Superior temporal gyrus (tissue), 1 donor: ENCODE results near the gene ASTL.

ENCODE experiments used
- DNase-seq: peaks from one replicate; pipeline ENCODE4 v3.0.0-alpha.2; 2016; ENCODE audit errors: extremely low spot score

Gene ASTL

GRCh38 chr2:96113367-96113677, 25.0 kb downstream of the ASTL start:
- DNase-seq: no peak

GRCh38 chr2:96112501-96113366, 25.6 kb downstream of the ASTL start:
- DNase-seq: no peak

- DNase-seq: no peak
Observed at GRCh38 chr2:96111823-96112500, 26.3 kb downstream of the ASTL start.

DNA sequence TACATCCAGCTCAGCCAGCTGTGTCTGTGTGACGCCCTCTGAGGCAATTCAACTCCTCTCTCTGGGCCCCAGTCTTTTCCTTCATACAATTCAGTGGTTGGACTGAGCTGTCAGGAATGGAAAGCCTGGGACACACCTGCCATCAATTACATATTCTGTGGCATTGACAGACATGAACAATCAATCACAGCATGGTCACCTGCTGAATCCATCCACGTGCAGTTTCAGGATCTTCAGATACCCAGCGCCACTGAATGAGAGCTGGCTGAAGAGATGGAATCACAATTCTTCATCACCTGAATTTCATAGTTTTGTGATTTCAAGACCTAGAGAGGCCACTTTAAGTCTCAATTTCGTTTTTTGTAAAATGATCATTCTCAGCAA, 27.1 kb downstream of the ASTL start:
- DNase-seq: no peak

DNA sequence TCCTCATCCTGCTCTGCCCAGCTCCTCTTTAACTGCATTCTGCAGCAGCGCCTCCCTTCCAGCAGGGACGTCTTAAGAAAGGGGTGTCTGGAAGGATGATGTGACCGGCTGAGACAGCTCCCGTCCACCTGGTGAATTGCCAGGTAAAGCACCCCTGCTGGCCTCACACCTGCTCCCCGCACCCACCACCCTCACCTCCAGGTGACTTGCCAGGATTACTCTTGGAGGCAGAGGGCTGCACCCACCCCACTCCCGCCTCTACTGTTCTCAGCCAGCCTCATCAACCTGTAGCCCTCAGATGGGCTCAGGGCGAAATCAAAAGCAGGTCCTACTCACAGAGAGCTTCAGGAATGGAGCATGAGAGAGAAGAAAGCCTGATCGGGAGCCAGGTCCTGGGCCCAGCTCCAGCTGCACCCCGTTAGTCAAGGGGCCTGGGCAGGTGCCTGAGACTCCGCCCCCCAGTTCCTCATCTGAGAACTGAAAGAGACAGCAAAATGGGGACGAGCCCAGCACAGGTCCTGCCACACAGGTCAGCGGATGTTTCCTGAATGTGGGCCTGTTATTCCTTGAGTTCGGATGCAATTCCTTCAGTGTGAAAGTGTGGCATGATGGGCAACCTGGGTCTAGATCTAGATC, 27.6 kb downstream of the ASTL start:
- DNase-seq: no peak

DNA sequence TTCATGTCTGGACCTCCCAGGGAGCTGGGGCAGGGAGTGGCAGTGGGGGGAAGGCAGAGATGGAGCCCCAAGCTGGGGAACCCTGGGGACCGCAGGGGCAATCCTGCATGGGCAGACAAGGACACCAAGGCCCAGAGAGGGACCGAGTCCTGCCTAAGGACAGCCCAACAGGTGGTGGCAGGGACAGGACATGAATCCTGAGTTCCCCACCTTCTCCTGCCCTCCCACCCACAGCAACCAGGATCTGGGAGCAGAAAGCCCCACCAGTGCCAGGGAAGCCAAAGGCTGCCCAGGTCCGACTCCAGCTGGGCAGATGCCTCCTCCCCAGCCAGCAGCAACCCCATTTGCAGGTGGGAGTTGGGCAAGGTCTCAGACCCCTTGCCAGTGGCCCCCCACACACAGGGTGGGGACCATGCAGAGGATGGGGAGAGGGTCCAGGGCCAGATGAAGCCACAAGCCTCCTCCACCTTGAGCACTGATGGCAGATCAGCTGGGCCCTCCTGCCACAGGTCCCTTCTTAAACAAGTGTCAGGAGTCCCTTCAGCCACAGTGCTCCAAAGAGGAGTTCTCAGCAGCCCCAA, 28.3 kb downstream of the ASTL start:
- DNase-seq: no peak

DNA sequence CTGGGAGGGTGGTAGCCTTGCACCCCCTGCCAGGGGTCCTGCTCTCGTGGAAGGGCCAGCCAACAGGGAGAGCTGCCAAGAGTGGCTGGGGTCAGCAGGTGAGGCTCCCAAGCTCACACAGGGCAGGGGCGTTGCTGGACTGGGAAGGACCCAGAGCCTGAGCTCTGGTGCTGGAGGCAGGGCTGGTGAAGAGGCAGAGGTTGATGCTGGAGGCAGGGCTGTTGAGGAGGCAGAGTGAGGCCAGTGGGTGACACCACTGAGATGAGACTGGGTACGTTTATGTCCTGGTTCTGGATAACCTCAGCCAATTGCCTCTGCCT, 29.0 kb downstream of the ASTL start:
- DNase-seq: no peak

DNA sequence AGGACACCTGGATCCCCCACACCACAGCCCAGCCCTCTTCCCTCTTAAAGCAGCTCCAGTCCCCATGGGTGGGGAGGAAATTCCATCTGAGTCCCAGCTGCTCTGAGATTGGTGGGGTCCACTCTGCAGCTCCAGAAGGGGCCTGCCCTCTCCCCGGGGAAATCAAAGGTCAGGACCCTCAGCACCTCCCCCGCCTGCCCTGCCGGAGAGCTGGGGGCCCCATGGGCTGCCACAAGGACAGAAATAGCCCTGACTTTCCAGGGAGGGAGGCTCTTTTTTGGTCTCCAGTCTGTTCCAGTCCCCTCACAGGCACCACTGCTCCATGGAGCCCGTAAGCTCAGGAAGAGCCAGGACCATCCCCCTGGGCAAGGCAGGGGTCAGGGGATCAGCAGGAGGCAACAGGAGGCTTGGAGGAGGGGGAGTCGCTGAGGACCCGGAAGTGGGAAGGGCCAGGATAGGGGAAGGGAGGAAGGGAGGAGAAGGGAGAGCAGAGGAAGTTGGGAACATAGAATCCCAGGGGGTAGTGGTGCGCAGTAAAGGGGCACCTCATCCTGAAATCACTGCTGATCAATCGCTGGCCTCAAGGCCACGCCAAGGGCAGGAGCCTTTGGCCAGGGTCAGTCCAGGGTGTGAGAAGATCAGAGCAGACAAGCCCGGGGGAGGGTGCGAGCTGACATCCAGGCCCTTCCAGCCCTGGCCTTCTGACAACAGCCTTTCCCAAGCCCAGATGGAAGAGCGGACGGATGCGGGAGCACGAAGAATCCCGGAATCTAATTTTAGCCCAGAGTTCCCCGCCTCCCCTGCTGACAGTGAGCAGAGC, 29.6 kb downstream of the ASTL start:
- no peak for DNase-seq

- DNase-seq: no peak
Observed at GRCh38 chr2:96108151-96108540, 30.2 kb downstream of the ASTL start.

GRCh38 chr2:96107708-96108065, 30.6 kb downstream of the ASTL start:
- no peak for DNase-seq

- no peak for DNase-seq
Observed at GRCh38 chr2:96106991-96107707, 31.2 kb downstream of the ASTL start.

- DNase-seq: no peak
Observed at GRCh38 chr2:96105994-96106715, 32.1 kb downstream of the ASTL start.

GRCh38 chr2:96105152-96105915, 33.0 kb downstream of the ASTL start:
- no peak for DNase-seq

DNA sequence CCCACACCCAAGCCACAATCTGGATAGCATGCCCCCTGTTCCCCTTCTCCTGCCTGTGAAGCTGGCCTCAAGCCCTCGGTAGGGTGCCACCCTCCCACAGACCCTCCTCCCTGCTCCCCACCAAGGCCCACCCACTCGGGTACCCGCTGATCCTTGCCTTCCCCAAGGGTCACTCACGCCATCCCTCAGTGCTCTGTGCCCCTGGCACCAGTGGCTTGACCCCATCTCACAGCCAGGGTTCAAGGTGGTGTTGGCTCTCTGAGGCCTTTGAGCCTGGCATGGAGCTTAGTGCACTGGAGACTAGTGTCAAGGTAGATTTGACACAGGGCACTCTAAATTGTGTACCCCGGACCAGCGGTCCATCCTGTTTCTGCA, 33.8 kb downstream of the ASTL start:
- no peak for DNase-seq

GRCh38 chr2:96103761-96104486, 34.4 kb downstream of the ASTL start:
- no peak for DNase-seq

- DNase-seq: no peak
Observed at GRCh38 chr2:96103187-96103601, 35.1 kb downstream of the ASTL start.

GRCh38 chr2:96102596-96103186, 35.6 kb downstream of the ASTL start:
- no peak for DNase-seq

DNA sequence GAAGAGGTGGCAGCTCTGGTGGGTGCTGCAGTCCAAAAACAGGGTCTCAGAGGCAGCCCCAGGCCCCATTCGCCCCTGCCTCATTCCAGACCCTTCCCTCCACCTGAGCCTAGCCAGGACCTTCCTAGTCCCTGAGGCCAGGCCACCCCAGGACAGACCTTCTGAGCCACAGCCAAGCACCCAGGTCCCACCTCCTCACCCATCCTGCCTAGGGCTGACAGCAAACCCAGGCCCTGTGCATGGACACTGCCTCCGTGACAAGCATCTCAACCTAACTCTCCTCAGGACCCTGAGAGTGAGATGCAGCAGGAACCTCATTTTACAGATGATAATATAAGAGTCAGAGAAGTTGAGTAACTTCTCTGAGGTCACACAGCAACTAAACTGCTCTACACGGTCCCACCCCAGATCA, 37.4 kb downstream of the ASTL start:
- no peak for DNase-seq
